Neural cell (in vitro differentiated cells): ENCODE results near the gene AGTPBP1. TPM values are rescaled to one million over a fixed set of nuclear protein-coding genes. Genes with fewer than 3 reads are reported as not detected.

Experiments used
- H2AFZ ChIP-seq: fragments of 200-600, 300-800 bp; sonication (generic), shearing (Covaris generic); 2 replicates; pipeline ENCODE4 v1.6.0; 2014; ENCODE audit warnings: low read depth, mild to moderate bottlenecking, antibody characterized with exemption, low read length, moderate library complexity
- H3F3A ChIP-seq: fragments of 200-600 bp; shearing (Covaris generic); 2 replicates; pipeline ENCODE4 v1.6.1; 2016; ENCODE audit warnings: mild to moderate bottlenecking, moderate library complexity, mixed read lengths, antibody characterized with exemption, low read length; ENCODE audit not compliant: insufficient read depth, poor library complexity, severe bottlenecking
- H3K27ac ChIP-seq: fragments of 200-600, 300-800 bp; sonication (generic), shearing (Covaris generic); 2 replicates; pipeline ENCODE4 v1.5.1; 2014; ENCODE audit warnings: mild to moderate bottlenecking, low read length, moderate library complexity
- H3K27me3 ChIP-seq: fragments of 300-800, 200-600 bp; sonication (generic), shearing (Covaris generic); 2 replicates; pipeline ENCODE4 v1.6.0; 2014; ENCODE audit warnings: mild to moderate bottlenecking, low read depth, low read length, moderate library complexity; ENCODE audit not compliant: insufficient read depth
- H3K36me3 ChIP-seq: fragments of 300-800, 200-600 bp; sonication (generic), shearing (Covaris generic); 2 replicates; pipeline ENCODE4 v1.5.1; 2014; ENCODE audit warnings: mild to moderate bottlenecking, antibody characterized with exemption, low read length, moderate library complexity; ENCODE audit not compliant: insufficient read depth
- H3K4me2 ChIP-seq: fragments of 300-800, 200-600 bp; sonication (generic), shearing (Covaris generic); 2 replicates; pipeline ENCODE4 v1.6.0; 2014; ENCODE audit warnings: mild to moderate bottlenecking, low read length
- H3K4me3 ChIP-seq: fragments of 300-800, 200-600 bp; sonication (generic), shearing (Covaris generic); 2 replicates; pipeline ENCODE4 v1.5.1; 2014; ENCODE audit warnings: mild to moderate bottlenecking, low read length, moderate library complexity
- H3K79me2 ChIP-seq: fragments of 200-600 bp; shearing (Covaris generic); replicated peaks from 2 replicates; pipeline ENCODE4 v1.6.0; 2014; ENCODE audit warnings: mild to moderate bottlenecking, low read length, moderate library complexity; ENCODE audit not compliant: insufficient read depth
- H3K9ac ChIP-seq: fragments of 300-800, 200-600 bp; sonication (generic), shearing (Covaris generic); 2 replicates; pipeline ENCODE4 v1.6.1; 2016; ENCODE audit warnings: mild to moderate bottlenecking, low read length, mixed read lengths
- H3K9me2 ChIP-seq: fragments of 200-600 bp; shearing (Covaris generic); 2 replicates; pipeline ENCODE4 v1.6.1; 2016; ENCODE audit warnings: mild to moderate bottlenecking, low read length, mixed read lengths; ENCODE audit not compliant: insufficient read depth
- H3K9me3 ChIP-seq: fragments of 200-600, 300-800 bp; sonication (generic), shearing (Covaris generic); 2 replicates; pipeline ENCODE4 v1.6.1; 2016; ENCODE audit warnings: mild to moderate bottlenecking, mixed run types, low read length, moderate library complexity, mixed read lengths
- H4K20me1 ChIP-seq: fragments of 200-600 bp; shearing (Covaris generic); 2 replicates; pipeline ENCODE4 v1.6.1; 2016; ENCODE audit warnings: mild to moderate bottlenecking, mixed run types; ENCODE audit not compliant: insufficient read depth
- CTCF ChIP-seq: fragments of 450-650 bp; IDR thresholded peaks from 2 replicates; pipeline ENCODE4 v1.5.1; 2014; ENCODE audit warnings: antibody characterized with exemption, mild to moderate bottlenecking, moderate library complexity; ENCODE audit not compliant: poor library complexity, severe bottlenecking
- EP300 ChIP-seq: fragments of 450-650 bp; conservative IDR thresholded peaks from 2 replicates; pipeline ENCODE4 v1.6.1; 2014; ENCODE audit warnings: antibody characterized with exemption, mild to moderate bottlenecking, moderate library complexity; ENCODE audit not compliant: poor library complexity, severe bottlenecking
- EZH2 ChIP-seq: fragments of 200-600, 300-800 bp; shearing (Covaris generic), sonication (generic); IDR thresholded peaks from 2 replicates; pipeline ENCODE4 v1.6.1; 2014; ENCODE audit warnings: antibody characterized with exemption, low read length, borderline replicate concordance, mild to moderate bottlenecking; ENCODE audit not compliant: insufficient read depth, poor library complexity, severe bottlenecking
- MXI1 ChIP-seq: fragments of 450-650 bp; conservative IDR thresholded peaks from 2 replicates; pipeline ENCODE4 v1.6.1; 2014; ENCODE audit warnings: antibody characterized with exemption, mild to moderate bottlenecking; ENCODE audit not compliant: poor library complexity, severe bottlenecking
- POLR2AphosphoS5 ChIP-seq: IDR thresholded peaks from 2 replicates; pipeline ENCODE4 v1.6.1; 2012
- RAD21 ChIP-seq: fragments of 450-650 bp; conservative IDR thresholded peaks from 2 replicates; pipeline ENCODE4 v1.6.1; 2014; ENCODE audit warnings: antibody characterized with exemption, mild to moderate bottlenecking, moderate library complexity
- SMC3 ChIP-seq: fragments of 450-650 bp; conservative IDR thresholded peaks from 2 replicates; pipeline ENCODE4 v1.6.1; 2014; ENCODE audit warnings: antibody characterized with exemption, mild to moderate bottlenecking, moderate library complexity; ENCODE audit not compliant: poor library complexity
- TAF1 ChIP-seq: IDR thresholded peaks from 2 replicates; pipeline ENCODE4 v1.6.1; 2012; ENCODE audit warnings: low read depth
- polyA plus RNA-seq: library from polyadenylated mRNA; depleted of rRNA; stranded (reverse); fragments of >200 nt; gene quantifications from 2 replicates; pipeline ENCODE4 v1.2.3, GENCODE V29; 2014
- TF ChIP-seq, protein P1 (sequence below): IDR thresholded peaks from 2 replicates; pipeline ENCODE4 v1.6.1; 2012; ENCODE audit warnings: borderline replicate concordance

Gene AGTPBP1
- polyA plus RNA-seq, 1 donor from 2014 or later: 90.7 TPM

DNA sequence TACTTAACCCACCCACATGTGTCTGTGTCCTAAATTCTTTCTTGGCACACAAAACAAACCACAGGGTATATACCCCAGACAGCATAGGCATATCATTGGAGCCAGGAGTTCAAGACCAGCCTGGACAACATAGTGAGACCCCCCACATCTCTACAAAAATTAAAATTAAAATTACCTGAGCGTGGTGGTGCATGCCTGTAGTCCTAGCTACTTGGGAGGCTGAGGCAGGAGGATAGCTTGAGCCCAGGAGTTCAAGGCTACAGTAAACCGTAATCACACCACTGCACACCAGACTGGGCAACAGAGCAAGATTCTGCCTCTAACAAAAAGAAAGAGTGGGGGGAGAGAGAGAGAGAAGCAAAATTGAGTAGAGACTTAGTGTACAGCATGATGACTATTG is 4.6 kb upstream of the AGTPBP1 start:
- no peaks in the 10 kb centered on the region for H3F3A ChIP-seq
- no peaks in the 10 kb centered on the region for H3K9me2 ChIP-seq
- no peak overlapping the region for H3K4me2 ChIP-seq
- no peaks in the 10 kb centered on the region for H4K20me1 ChIP-seq
- no peaks in the 10 kb centered on the region for H3K36me3 ChIP-seq
- no peak overlapping the region for H3K27ac ChIP-seq
- no peaks in the 10 kb centered on the region for H3K79me2 ChIP-seq
- no peak overlapping the region for H2AFZ ChIP-seq
- no peak overlapping the region for H3K9ac ChIP-seq
- no peaks in the 10 kb centered on the region for H3K27me3 ChIP-seq
- H3K4me3 ChIP-seq: no peak overlapping the region
- no peak for TF ChIP-seq EZH2
- no peak for TF ChIP-seq SMC3
- TF ChIP-seq CTCF: no peak
- TF ChIP-seq, protein P1, sequence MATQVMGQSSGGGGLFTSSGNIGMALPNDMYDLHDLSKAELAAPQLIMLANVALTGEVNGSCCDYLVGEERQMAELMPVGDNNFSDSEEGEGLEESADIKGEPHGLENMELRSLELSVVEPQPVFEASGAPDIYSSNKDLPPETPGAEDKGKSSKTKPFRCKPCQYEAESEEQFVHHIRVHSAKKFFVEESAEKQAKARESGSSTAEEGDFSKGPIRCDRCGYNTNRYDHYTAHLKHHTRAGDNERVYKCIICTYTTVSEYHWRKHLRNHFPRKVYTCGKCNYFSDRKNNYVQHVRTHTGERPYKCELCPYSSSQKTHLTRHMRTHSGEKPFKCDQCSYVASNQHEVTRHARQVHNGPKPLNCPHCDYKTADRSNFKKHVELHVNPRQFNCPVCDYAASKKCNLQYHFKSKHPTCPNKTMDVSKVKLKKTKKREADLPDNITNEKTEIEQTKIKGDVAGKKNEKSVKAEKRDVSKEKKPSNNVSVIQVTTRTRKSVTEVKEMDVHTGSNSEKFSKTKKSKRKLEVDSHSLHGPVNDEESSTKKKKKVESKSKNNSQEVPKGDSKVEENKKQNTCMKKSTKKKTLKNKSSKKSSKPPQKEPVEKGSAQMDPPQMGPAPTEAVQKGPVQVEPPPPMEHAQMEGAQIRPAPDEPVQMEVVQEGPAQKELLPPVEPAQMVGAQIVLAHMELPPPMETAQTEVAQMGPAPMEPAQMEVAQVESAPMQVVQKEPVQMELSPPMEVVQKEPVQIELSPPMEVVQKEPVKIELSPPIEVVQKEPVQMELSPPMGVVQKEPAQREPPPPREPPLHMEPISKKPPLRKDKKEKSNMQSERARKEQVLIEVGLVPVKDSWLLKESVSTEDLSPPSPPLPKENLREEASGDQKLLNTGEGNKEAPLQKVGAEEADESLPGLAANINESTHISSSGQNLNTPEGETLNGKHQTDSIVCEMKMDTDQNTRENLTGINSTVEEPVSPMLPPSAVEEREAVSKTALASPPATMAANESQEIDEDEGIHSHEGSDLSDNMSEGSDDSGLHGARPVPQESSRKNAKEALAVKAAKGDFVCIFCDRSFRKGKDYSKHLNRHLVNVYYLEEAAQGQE: no peak
- TF ChIP-seq MXI1: no peak
- no peak for TF ChIP-seq RAD21
- no peak for TF ChIP-seq POLR2AphosphoS5
- no peak for TF ChIP-seq EP300
- TF ChIP-seq TAF1: no peak
- H3K9me3 ChIP-seq: no peaks in the 10 kb centered on the region

DNA sequence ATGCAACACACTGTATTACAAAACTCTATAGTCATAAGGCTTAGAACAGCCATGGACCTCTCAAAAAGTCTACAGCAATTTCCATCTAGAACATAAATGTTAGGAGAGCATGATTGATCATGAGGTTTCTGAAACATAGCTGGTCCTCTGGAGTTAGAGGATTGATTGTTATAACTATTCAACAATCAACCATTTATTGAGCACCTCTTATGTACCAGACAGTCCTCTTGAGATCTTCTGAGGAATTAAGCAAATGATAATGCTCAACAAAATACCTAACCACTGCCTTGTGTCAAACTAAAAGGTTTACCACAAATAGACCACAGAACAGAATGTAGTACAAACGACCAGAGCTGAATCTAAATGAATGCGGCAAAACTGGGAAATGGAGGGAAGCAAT is 3.4 kb upstream of the AGTPBP1 start:
- TF ChIP-seq TAF1: no peak
- TF ChIP-seq CTCF: no peak
- TF ChIP-seq SMC3: no peak
- no peak for TF ChIP-seq POLR2AphosphoS5
- TF ChIP-seq MXI1: no peak
- TF ChIP-seq EZH2: no peak
- TF ChIP-seq, protein P1: no peak
- no peak for TF ChIP-seq EP300
- TF ChIP-seq RAD21: no peak
- Histone ChIP-seq H3F3A (no peaks in the 10 kb centered on the region), H3K9me3 (no peaks in the 10 kb centered on the region), H3K27me3 (no peaks in the 10 kb centered on the region), H2AFZ (no peak overlapping the region), H3K27ac (no peak overlapping the region), H3K9ac (no peak overlapping the region), H3K79me2 (peaks cover 3% of the 10 kb centered on the region), H3K36me3 (no peaks in the 10 kb centered on the region), H3K4me2 (no peak overlapping the region), H3K4me3 (no peak overlapping the region), H4K20me1 (no peaks in the 10 kb centered on the region), H3K9me2 (no peaks in the 10 kb centered on the region)
